ENCODE results near the gene SCGB1D1.

DNA sequence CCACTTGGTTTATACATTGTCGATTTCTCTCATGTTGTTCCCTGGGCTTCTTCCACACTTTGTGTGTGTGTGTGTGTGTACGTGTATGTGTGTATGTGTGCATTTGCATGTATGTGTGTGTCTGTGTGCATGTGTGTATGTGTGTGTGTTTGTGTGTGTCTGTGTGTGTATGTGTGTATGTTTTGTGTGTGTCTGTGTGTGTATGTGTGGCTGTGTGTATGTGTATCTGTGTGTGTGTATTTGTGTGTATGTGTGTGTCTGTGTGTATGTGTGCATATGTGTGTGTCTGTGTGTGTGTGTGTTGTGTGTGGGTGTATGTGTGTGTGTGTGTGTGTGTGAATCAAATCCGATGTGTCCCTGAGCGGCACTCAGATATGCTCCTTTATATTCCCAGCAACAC lies 47.5 kb downstream of the SCGB1D1 start:
- TF ChIP-seq, protein P1, sequence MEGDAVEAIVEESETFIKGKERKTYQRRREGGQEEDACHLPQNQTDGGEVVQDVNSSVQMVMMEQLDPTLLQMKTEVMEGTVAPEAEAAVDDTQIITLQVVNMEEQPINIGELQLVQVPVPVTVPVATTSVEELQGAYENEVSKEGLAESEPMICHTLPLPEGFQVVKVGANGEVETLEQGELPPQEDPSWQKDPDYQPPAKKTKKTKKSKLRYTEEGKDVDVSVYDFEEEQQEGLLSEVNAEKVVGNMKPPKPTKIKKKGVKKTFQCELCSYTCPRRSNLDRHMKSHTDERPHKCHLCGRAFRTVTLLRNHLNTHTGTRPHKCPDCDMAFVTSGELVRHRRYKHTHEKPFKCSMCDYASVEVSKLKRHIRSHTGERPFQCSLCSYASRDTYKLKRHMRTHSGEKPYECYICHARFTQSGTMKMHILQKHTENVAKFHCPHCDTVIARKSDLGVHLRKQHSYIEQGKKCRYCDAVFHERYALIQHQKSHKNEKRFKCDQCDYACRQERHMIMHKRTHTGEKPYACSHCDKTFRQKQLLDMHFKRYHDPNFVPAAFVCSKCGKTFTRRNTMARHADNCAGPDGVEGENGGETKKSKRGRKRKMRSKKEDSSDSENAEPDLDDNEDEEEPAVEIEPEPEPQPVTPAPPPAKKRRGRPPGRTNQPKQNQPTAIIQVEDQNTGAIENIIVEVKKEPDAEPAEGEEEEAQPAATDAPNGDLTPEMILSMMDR (IDR thresholded peaks at IDR 0.05) = no peak
- no peak for TF ChIP-seq POLR2A (IDR thresholded peaks at IDR 0.05)
